ENCODE results near the gene ZNF12. TPM values are rescaled to one million over a fixed set of nuclear protein-coding genes. Genes with fewer than 3 reads are reported as not detected.

The ZNF12 gene
- total and polyA plus RNA-seq, 2 of the 8 experiments (the other 6 are each of a cell fraction or from before 2014, with no cell fraction given), result 6.7 to 16.2 TPM

GRCh38 chr7:6680146-6680545 is 26.6 kb downstream of the ZNF12 start:
- Histone ChIP-seq H3K4me1 (replicated peaks in 1 of 4; ENCODE audit: control insufficient read depth in 3 of 4, insufficient read depth in 4 of 4, low read length in 3 of 4) (no peaks in the 10 kb centered on the region), H2BK5ac (ENCODE audit: low read depth, low read length) (no peak overlapping the region), H3K56ac (replicated peaks; ENCODE audit: insufficient read length, low read depth, low read length) (no peak overlapping the region), H3K4ac (replicated peaks; ENCODE audit: insufficient read length, low read depth, low read length) (no peak overlapping the region), H4K5ac (ENCODE audit: insufficient read length, low read depth, low read length) (no peak overlapping the region), H2BK120ac (replicated peaks; ENCODE audit: low read depth, low read length) (no peak overlapping the region), H2BK20ac (ENCODE audit: low read length) (no peak overlapping the region), H3K9me3 (ENCODE audit: insufficient read depth in 2 of 2, low read depth in 1 of 2, low read length in 1 of 2) (peaks cover 81 to 93% of the 10 kb centered on the region in 2 experiments), H2BK15ac (ENCODE audit: low read length) (no peak overlapping the region), H2AFZ (ENCODE audit: low read length) (no peak overlapping the region), H3K4me3 (ENCODE audit: extremely low read depth in 1 of 4, insufficient read depth in 2 of 4, low read depth in 3 of 4, low read length in 4 of 4) (no peak overlapping the region), H2BK12ac (ENCODE audit: low read depth, low read length) (no peak overlapping the region), H3K23me2 (ENCODE audit: low read depth, low read length) (0 out of 2 replicates have a peak, but pooled peaks cover 2% of the 10 kb centered on the region), H3K18ac (ENCODE audit: extremely low read depth, low read length) (no peak overlapping the region), H3K36me3 (ENCODE audit: control insufficient read depth in 2 of 4, insufficient read depth in 4 of 4, low read length in 3 of 4) (peaks cover 0 to 14% (median 4%) of the 10 kb centered on the region in 4 experiments; a peak in 2 of 8 replicates), H3K23ac (ENCODE audit: insufficient read length) (no peak overlapping the region), H2AK5ac (ENCODE audit: low read depth, low read length) (no peak overlapping the region), H3K9ac (replicated peaks in 1 of 4; ENCODE audit: extremely low read depth in 1 of 4, low read depth in 3 of 4, low read length in 3 of 4) (no peak overlapping the region), H4K91ac (replicated peaks; ENCODE audit: insufficient read length, low read length) (no peak overlapping the region), H3K4me2 (ENCODE audit: insufficient read depth in 1 of 2, low read depth in 2 of 2, low read length in 2 of 2) (no peak overlapping the region), H4K8ac (ENCODE audit: extremely low read depth, insufficient read depth, low read length) (no peak overlapping the region), H3K79me2 (ENCODE audit: control insufficient read depth in 1 of 2, insufficient read depth in 2 of 2, low read length in 2 of 2) (no peaks in the 10 kb centered on the region), H3K14ac (ENCODE audit: insufficient read length) (no peak overlapping the region), H3K79me1 (ENCODE audit: low read depth, low read length) (no peaks in the 10 kb centered on the region), H3K27me3 (replicated peaks in 1 of 4; ENCODE audit: control insufficient read depth in 3 of 4, extremely low read depth in 1 of 4, insufficient read depth in 3 of 4, low read length in 3 of 4) (no peaks in the 10 kb centered on the region), H4K20me1 (replicated peaks in 1 of 2; ENCODE audit: control insufficient read depth in 1 of 2, insufficient read depth in 2 of 2, low read length in 2 of 2) (no peaks in the 10 kb centered on the region), H3K27ac (ENCODE audit: low read depth, low read length) (no peak overlapping the region)
- FAIRE-seq, result no peak
- TF ChIP-seq TEAD4 (IDR thresholded peaks at IDR 0.05; ENCODE audit: low read depth, low read length), result no peak
- TF ChIP-seq SP1 (IDR thresholded peaks at IDR 0.05; ENCODE audit: low read depth, low read length), result no peak
- no peak for TF ChIP-seq JUN (IDR thresholded peaks at IDR 0.05; ENCODE audit: low read depth, low read length)
- TF ChIP-seq BRCA1 (IDR thresholded peaks at IDR 0.05; ENCODE audit: low read depth, low read length), result no peak
- no peak for TF ChIP-seq SRF (IDR thresholded peaks at IDR 0.05; ENCODE audit: low read depth, low read length)
- TF ChIP-seq SP2 (IDR thresholded peaks at IDR 0.05; ENCODE audit: low read length), result no peak
- TF ChIP-seq ASH2L (IDR thresholded peaks at IDR 0.05; ENCODE audit: low read length), result no peak
- TF ChIP-seq SUZ12 (IDR thresholded peaks at IDR 0.05; ENCODE audit: low read length), result no peak
- TF ChIP-seq USF2 (IDR thresholded peaks at IDR 0.05; ENCODE audit: low read length), result no peak
- 83% methylated on average over 1 of the region's 1 CpG; no CpG with 5 or more reads in 1 of the 2 experiments for WGBS, 2 experiments (ENCODE audit: extremely low coverage in 1 of 2, insufficient coverage in 1 of 2, insufficient read length in 1 of 2, insufficient replicate concordance in 2 of 2, low coverage in 1 of 2, low lambda C conversion rate in 2 of 2, missing lambda C conversion rate in 1 of 2)
- no peak for DNase-seq (ENCODE audit: low read depth in 1 of 2, low spot score in 2 of 2)
- CTCF ChIA-PET (ENCODE audit: partially characterized antibody), result no interaction called here
- POLR2A ChIA-PET (ENCODE audit: partially characterized antibody), result interaction anchor here (0.6 kb wide), 1 partner anchor 10 kb away, joined by 3 read pairs; no protein-coding TSS in a partner anchor

Measured in H1 (cell line).